NCI-H2227 (cell line): Measurements from ENCODE around the gene TIMM17A.
A peak's percentile ranks its signal among the peaks of the same experiment; 100 is the strongest.
"Not testable (repeated sequence)": the region's sequence is repeated elsewhere in the genome, so short reads cannot be mapped to it uniquely, and the experiment has no call there.

Source experiments
- DNase-seq: peaks from one replicate; lab custom pipeline; 2025; ENCODE audit not compliant: unreplicated experiment; lab: John Stamatoyannopoulos, UW

The TIMM17A gene

GRCh38 chr1:201939574-201939973, 15.7 kb upstream of the TIMM17A start:
- DNase-seq: no peak

DNA sequence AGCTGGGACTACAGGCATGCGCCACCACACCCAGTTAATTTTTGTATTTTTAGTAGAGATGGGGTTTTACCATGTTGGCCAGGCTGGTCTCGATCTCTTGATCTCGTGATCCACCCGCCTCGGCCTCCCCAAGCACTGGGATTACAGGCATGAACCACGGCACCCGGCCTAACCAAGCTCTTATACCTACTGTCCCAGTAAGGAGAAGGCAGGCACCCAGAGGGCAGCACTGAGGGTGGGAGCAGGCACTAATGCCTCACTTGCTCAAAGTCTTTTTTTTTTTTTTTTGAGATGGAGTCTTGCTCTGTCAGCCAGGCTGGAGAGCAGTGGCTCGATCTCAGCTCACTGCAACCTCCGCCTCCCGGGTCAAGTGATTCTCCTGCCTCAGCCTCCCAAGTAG, 15.0 kb upstream of the TIMM17A start:
- DNase-seq: not testable (repeated sequence)

- no peak for DNase-seq
These were observed 13.7 kb upstream of the TIMM17A start for GRCh38 chr1:201941420-201942128.

DNA sequence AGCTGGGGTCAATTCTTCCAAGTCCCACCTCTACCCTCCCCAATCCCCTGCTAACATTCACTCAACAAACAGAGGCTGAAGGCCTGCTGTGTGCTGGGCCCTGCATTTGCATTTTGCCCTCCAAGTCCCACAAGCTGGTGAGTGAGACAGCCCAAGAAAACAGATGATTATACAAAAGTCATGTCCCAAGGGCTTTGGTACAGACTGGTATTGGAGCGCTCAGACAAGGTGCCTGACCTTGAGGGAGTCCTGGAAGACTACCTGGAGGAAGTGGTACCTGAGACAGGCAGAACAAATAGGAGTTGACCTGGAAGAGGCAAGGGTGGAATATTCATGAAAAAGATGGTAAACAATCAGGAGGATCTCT, 13.2 kb upstream of the TIMM17A start:
- no peak for DNase-seq

GRCh38 chr1:201944002-201944401, 11.3 kb upstream of the TIMM17A start:
- DNase-seq: no peak

GRCh38 chr1:201944639-201945038, 10.7 kb upstream of the TIMM17A start:
- no peak for DNase-seq

- DNase-seq: no peak
These were observed 10.1 kb upstream of the TIMM17A start for GRCh38 chr1:201945157-201945556.

- no peak for DNase-seq
These were observed 9.5 kb upstream of the TIMM17A start for GRCh38 chr1:201945863-201946223.

GRCh38 chr1:201946224-201946908, 8.9 kb upstream of the TIMM17A start, which contains the start of gene LMOD1:
Gene LMOD1 (minus strand): TSS chr1:201946548. CDS start chr1:201946340, 208 bp downstream.
- DNase-seq: peak; percentile 80

DNA sequence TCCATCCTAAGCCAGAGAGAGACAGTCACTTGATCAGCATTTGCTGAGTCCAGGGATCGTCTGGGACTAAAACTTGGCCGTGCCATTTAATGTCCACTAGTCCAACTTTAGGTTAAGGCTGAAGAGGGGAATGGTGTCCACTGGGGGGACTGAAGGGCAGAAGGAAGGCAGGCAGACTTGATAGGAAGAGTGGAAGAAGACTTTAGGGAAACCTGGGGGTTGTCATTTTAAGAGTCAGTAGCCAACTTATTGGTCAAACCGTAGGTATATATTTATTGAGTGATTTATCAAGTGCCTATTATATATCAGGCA, 7.7 kb upstream of the TIMM17A start:
- DNase-seq: no peak

DNA sequence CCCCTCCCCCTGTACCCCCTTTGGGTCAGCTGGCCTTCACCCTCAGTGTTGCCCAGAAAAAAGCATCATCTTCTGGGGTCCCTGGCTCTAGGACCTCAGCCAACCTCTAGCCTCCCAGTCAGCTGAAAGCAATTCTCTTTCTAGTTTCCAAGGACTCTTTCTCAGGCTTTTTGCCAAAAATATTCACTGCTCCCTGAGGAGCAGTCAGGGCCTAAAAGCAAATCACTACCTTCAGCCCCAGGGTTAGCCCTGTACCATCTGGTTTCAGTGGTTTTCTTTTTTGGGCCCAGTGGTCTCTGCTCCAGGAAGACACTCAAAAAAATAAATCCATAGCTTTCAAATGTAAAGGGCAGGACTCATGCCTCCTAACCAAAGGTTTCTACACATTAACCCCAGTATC, 5.8 kb upstream of the TIMM17A start:
- DNase-seq: no peak

DNA sequence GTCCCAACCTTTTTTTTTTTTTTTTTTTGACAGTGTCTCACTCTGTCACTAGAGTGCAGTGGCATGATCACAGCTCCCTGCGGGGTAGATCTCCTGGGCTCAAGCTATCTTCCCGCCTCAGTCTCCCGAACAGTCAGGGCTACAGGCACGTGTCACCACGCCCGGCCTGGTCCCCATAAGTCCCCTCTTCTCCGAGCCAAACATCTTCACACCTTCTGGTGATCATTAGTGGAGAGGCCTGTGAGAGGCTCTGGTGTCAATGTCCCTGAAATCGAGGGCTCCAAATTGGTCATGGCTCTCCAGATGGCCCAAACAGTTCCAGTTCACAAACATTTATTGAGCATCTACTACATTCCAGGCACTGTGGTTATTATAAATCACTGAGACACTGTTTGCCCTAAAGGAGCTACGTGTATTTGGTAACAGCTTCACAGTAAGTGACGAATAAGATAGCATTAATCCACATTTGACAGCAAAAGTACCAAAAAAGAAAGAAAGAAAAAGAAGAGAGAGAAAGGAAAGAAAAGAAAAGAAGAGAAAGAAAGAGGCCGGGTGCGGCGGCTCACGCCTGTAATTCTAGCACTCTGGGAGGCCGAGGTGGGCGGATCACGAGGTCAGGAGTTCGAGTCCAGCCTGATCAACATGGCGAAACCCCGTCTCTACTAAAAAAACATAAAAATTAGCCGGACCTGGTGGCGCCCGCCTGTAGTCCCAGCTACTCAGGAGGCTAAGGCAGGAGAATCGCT, 867 bp upstream of the TIMM17A start:
- DNase-seq: no peak

DNA sequence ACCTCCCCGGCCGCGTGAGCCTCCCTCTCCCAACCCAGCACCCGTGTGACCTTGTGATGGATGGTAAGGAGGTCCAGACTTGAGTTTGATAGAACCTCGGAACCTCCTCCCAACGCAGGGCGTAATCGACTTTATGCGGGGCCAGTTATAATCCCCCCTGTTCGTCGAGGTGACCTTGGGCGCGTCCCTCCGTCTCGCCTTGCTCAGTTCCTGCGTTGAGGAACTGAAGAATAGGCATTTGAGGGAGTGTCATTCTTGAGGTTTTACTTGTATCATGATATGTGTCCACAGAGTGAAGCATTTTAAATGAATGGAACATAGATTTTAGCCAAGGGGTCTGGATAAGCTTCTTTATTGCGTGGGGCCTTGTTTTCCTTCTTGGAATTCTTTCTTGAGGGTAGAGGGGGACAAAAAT, 433 bp downstream of the TIMM17A start:
- DNase-seq: no peak

DNA sequence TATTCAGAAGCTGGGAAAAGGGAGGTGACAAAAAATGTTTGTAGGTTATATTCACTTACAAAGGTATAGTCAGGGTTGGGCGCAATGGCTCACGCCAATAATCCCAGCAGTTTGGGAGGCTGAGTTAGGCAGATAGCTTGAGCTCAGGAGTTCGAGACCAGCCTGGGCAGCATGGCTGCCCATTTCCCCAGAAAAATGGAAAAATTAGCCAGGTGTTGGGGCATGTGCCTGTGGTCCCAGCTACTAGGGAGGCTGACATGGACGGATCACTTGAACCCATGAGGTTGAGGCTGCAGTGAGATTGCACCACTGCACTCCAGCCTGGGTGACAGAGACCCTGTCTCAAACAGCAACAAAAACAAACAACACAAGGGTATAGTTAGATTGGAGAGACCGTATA, 3.0 kb downstream of the TIMM17A start:
- no peak for DNase-seq

DNA sequence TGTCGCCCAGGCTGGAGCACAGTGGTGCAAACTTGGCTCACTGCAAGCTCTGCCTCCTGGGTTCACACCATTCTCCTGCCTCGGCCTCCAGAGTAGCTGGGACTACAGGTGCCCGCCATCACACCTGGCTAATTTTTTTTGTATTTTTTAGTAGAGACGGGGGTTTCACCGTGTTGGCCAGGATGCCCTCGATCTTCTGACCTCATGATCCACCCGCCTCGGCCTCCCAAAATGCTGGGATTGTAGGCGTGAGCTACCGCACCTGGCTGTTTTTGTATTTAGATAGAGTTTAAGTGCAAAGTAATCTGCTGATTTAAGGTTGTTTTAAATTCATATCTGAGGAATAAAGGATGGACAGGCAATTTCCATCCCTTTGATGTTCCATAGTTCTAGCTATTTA, 7.1 kb downstream of the TIMM17A start:
- not testable (repeated sequence) for DNase-seq

DNA sequence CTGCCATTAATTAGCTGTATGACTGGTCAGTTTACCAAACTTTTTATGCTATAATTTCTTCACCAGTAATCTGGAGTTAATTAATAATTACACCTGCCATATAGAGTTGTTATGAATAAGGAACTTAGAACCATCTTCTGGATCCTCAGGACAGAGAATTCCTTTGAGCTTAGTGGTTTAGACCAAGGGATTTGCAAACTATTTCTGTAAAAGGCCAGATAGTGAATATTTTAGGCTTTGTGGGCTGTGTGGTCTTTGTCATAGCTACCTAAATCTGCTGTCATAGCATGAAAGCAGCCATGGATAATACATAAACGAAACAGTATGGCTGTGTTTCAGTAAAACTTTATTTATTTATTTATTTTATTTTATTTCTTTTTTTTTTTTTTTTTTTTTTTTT, 9.0 kb downstream of the TIMM17A start:
- DNase-seq: no peak

- no peak for DNase-seq
These were observed 10.9 kb downstream of the TIMM17A start for GRCh38 chr1:201966171-201966570.

GRCh38 chr1:201968202-201968925, 13.1 kb downstream of the TIMM17A start:
- no peak for DNase-seq

DNA sequence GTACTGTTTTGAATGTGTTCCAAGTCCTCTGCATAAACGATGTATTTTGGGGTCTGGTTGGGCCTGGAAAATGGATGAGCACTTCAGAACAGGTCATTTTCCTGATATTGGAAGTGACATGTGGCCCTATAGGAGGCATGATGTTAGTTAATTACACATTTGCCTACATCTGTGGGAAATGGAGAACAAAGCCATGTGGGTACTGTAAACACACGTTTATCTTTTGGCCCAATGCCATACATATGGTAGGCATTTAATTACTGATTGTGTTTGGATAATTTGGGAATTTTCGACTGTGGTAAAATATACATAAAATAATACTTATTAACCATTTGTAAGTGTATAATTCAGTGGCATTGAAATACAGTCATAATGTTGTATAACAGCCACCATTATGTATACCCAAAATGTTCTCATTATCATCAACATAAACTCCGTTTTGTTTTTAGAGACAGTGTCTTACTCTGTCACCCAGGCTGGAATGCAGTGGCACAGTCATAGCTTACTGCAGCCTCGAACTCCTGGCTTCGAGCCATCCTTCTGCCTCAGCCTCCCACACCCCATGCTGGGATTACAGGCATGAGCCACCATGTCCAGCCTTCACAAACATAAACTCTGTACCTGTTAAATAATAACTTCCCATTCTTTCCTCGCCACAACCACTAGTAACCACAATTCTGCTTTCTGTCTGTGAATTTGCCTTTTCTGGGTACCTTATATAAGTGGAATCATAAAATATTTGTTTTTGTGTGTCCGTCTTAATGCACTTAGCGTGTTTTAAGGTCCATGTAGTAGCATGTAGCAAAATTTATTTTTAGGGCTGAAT, 15.2 kb downstream of the TIMM17A start:
- DNase-seq: no peak

GRCh38 chr1:201982082-201982622, 26.8 kb downstream of the TIMM17A start:
- peak; percentile 73 for DNase-seq
